Measurements from ENCODE around the gene TRPM3.

The TRPM3 gene

GRCh38 chr9:70617033-70617828 is 504.2 kb downstream of the TRPM3 start:
- H3K36me3 ChIP-seq (ENCODE audit: control insufficient read depth in 1 of 2, insufficient read depth in 2 of 2, low read length in 2 of 2) = no peaks in the 10 kb centered on the region
- H3K4me1 ChIP-seq (ENCODE audit: control insufficient read depth in 1 of 2, insufficient read depth in 2 of 2, low read length in 2 of 2) = peaks cover 0 to 13% of the 10 kb centered on the region in 2 donors
- no peak overlapping the region for H3K27ac ChIP-seq (ENCODE audit: low read length)

GRCh38 chr9:70616228-70616990 is 505.0 kb downstream of the TRPM3 start:
- Histone ChIP-seq H3K9me3 (ENCODE audit: control insufficient read depth in 1 of 2, low read length in 2 of 2) (no peaks in the 10 kb centered on the region), H3K36me3 (ENCODE audit: control insufficient read depth in 1 of 2, insufficient read depth in 2 of 2, low read length in 2 of 2) (no peaks in the 10 kb centered on the region), H3K27ac (ENCODE audit: low read length) (no peak overlapping the region), H3K27me3 (ENCODE audit: low read depth, low read length) (no peaks in the 10 kb centered on the region), H3K4me3 (ENCODE audit: low read depth in 1 of 2, low read length in 2 of 2) (no peak overlapping the region), H3K4me1 (ENCODE audit: control insufficient read depth in 1 of 2, insufficient read depth in 2 of 2, low read length in 2 of 2) (peaks cover 0 to 13% of the 10 kb centered on the region in 2 donors)

More at GRCh38 chr9:70617033-70617828, 504.2 kb downstream of the TRPM3 start:
- no peaks in the 10 kb centered on the region for H3K9me3 ChIP-seq (ENCODE audit: control insufficient read depth in 1 of 2, low read length in 2 of 2)
- H3K27me3 ChIP-seq (ENCODE audit: low read depth, low read length) = no peaks in the 10 kb centered on the region
- no peak overlapping the region for H3K4me3 ChIP-seq (ENCODE audit: low read depth in 1 of 2, low read length in 2 of 2)

- no peaks in the 10 kb centered on the region for H3K9me3 ChIP-seq (ENCODE audit: control insufficient read depth in 1 of 2, low read length in 2 of 2)
- H3K4me3 ChIP-seq (ENCODE audit: low read depth in 1 of 2, low read length in 2 of 2) = no peak overlapping the region
- no peaks in the 10 kb centered on the region for H3K36me3 ChIP-seq (ENCODE audit: control insufficient read depth in 1 of 2, insufficient read depth in 2 of 2, low read length in 2 of 2)
- peaks cover 0 to 13% of the 10 kb centered on the region in 2 donors for H3K4me1 ChIP-seq (ENCODE audit: control insufficient read depth in 1 of 2, insufficient read depth in 2 of 2, low read length in 2 of 2)
- H3K27me3 ChIP-seq (ENCODE audit: low read depth, low read length) = no peaks in the 10 kb centered on the region
- H3K27ac ChIP-seq (ENCODE audit: low read length) = no peak overlapping the region
Observed at GRCh38 chr9:70615464-70616138, 505.8 kb downstream of the TRPM3 start.

- Histone ChIP-seq H3K27ac (ENCODE audit: low read length) (no peak overlapping the region), H3K4me3 (ENCODE audit: low read depth in 1 of 2, low read length in 2 of 2) (no peak overlapping the region), H3K4me1 (ENCODE audit: control insufficient read depth in 1 of 2, insufficient read depth in 2 of 2, low read length in 2 of 2) (peaks cover 0 to 13% of the 10 kb centered on the region in 2 donors)
Observed at GRCh38 chr9:70614786-70615463, 506.5 kb downstream of the TRPM3 start.

GRCh38 chr9:70613024-70613768 is 508.2 kb downstream of the TRPM3 start:
- no peak overlapping the region for H3K27ac ChIP-seq (ENCODE audit: low read length)
- peaks cover 0 to 13% of the 10 kb centered on the region in 2 donors for H3K4me1 ChIP-seq (ENCODE audit: control insufficient read depth in 1 of 2, insufficient read depth in 2 of 2, low read length in 2 of 2)

More at GRCh38 chr9:70614786-70615463, 506.5 kb downstream of the TRPM3 start:
- no peaks in the 10 kb centered on the region for H3K36me3 ChIP-seq (ENCODE audit: control insufficient read depth in 1 of 2, insufficient read depth in 2 of 2, low read length in 2 of 2)
- H3K27me3 ChIP-seq (ENCODE audit: low read depth, low read length) = no peaks in the 10 kb centered on the region
- H3K9me3 ChIP-seq (ENCODE audit: control insufficient read depth in 1 of 2, low read length in 2 of 2) = no peaks in the 10 kb centered on the region

GRCh38 chr9:70610287-70610644 is 511.2 kb downstream of the TRPM3 start:
- H3K4me1 ChIP-seq (ENCODE audit: control insufficient read depth in 1 of 2, insufficient read depth in 2 of 2, low read length in 2 of 2) = peaks cover 0 to 10% of the 10 kb centered on the region in 2 donors
- no peak overlapping the region for H3K4me3 ChIP-seq (ENCODE audit: low read depth in 1 of 2, low read length in 2 of 2)
- H3K9me3 ChIP-seq (ENCODE audit: control insufficient read depth in 1 of 2, low read length in 2 of 2) = no peaks in the 10 kb centered on the region
- H3K27ac ChIP-seq (ENCODE audit: low read length) = no peak overlapping the region
- H3K36me3 ChIP-seq (ENCODE audit: control insufficient read depth in 1 of 2, insufficient read depth in 2 of 2, low read length in 2 of 2) = no peaks in the 10 kb centered on the region
- H3K27me3 ChIP-seq (ENCODE audit: low read depth, low read length) = no peaks in the 10 kb centered on the region

More at GRCh38 chr9:70613024-70613768, 508.2 kb downstream of the TRPM3 start:
- no peak overlapping the region for H3K4me3 ChIP-seq (ENCODE audit: low read depth in 1 of 2, low read length in 2 of 2)
- H3K36me3 ChIP-seq (ENCODE audit: control insufficient read depth in 1 of 2, insufficient read depth in 2 of 2, low read length in 2 of 2) = no peaks in the 10 kb centered on the region
- no peaks in the 10 kb centered on the region for H3K27me3 ChIP-seq (ENCODE audit: low read depth, low read length)
- H3K9me3 ChIP-seq (ENCODE audit: control insufficient read depth in 1 of 2, low read length in 2 of 2) = no peaks in the 10 kb centered on the region

GRCh38 chr9:70609542-70610286 is 511.7 kb downstream of the TRPM3 start:
- Histone ChIP-seq H3K36me3 (ENCODE audit: control insufficient read depth in 1 of 2, insufficient read depth in 2 of 2, low read length in 2 of 2) (no peaks in the 10 kb centered on the region), H3K9me3 (ENCODE audit: control insufficient read depth in 1 of 2, low read length in 2 of 2) (no peaks in the 10 kb centered on the region), H3K27me3 (ENCODE audit: low read depth, low read length) (no peaks in the 10 kb centered on the region), H3K27ac (ENCODE audit: low read length) (no peak overlapping the region), H3K4me1 (ENCODE audit: control insufficient read depth in 1 of 2, insufficient read depth in 2 of 2, low read length in 2 of 2) (peaks cover 0 to 5% of the 10 kb centered on the region in 2 donors), H3K4me3 (ENCODE audit: low read depth in 1 of 2, low read length in 2 of 2) (no peak overlapping the region)

GRCh38 chr9:70609011-70609410 is 512.4 kb downstream of the TRPM3 start:
- Histone ChIP-seq H3K36me3 (ENCODE audit: control insufficient read depth in 1 of 2, insufficient read depth in 2 of 2, low read length in 2 of 2) (no peaks in the 10 kb centered on the region), H3K4me1 (ENCODE audit: control insufficient read depth in 1 of 2, insufficient read depth in 2 of 2, low read length in 2 of 2) (no peaks in the 10 kb centered on the region), H3K27ac (ENCODE audit: low read length) (no peak overlapping the region)

GRCh38 chr9:70607926-70608325 is 513.5 kb downstream of the TRPM3 start:
- H3K27me3 ChIP-seq (ENCODE audit: low read depth, low read length) = no peaks in the 10 kb centered on the region
- H3K27ac ChIP-seq (ENCODE audit: low read length) = no peak overlapping the region
- H3K36me3 ChIP-seq (ENCODE audit: control insufficient read depth in 1 of 2, insufficient read depth in 2 of 2, low read length in 2 of 2) = no peaks in the 10 kb centered on the region
- no peaks in the 10 kb centered on the region for H3K9me3 ChIP-seq (ENCODE audit: control insufficient read depth in 1 of 2, low read length in 2 of 2)
- no peak overlapping the region for H3K4me3 ChIP-seq (ENCODE audit: low read depth in 1 of 2, low read length in 2 of 2)
- no peaks in the 10 kb centered on the region for H3K4me1 ChIP-seq (ENCODE audit: control insufficient read depth in 1 of 2, insufficient read depth in 2 of 2, low read length in 2 of 2)

More at GRCh38 chr9:70609011-70609410, 512.4 kb downstream of the TRPM3 start:
- H3K27me3 ChIP-seq (ENCODE audit: low read depth, low read length) = no peaks in the 10 kb centered on the region
- H3K4me3 ChIP-seq (ENCODE audit: low read depth in 1 of 2, low read length in 2 of 2) = no peak overlapping the region
- no peaks in the 10 kb centered on the region for H3K9me3 ChIP-seq (ENCODE audit: control insufficient read depth in 1 of 2, low read length in 2 of 2)

GRCh38 chr9:70607329-70607728 is 514.1 kb downstream of the TRPM3 start:
- peaks cover 0 to under 1% of the 10 kb centered on the region in 2 donors for H3K36me3 ChIP-seq (ENCODE audit: control insufficient read depth in 1 of 2, insufficient read depth in 2 of 2, low read length in 2 of 2)
- H3K9me3 ChIP-seq (ENCODE audit: control insufficient read depth in 1 of 2, low read length in 2 of 2) = no peaks in the 10 kb centered on the region
- H3K27me3 ChIP-seq (ENCODE audit: low read depth, low read length) = no peaks in the 10 kb centered on the region
- no peak overlapping the region for H3K27ac ChIP-seq (ENCODE audit: low read length)
- H3K4me1 ChIP-seq (ENCODE audit: control insufficient read depth in 1 of 2, insufficient read depth in 2 of 2, low read length in 2 of 2) = peaks cover 0 to under 1% of the 10 kb centered on the region in 2 donors
- no peak overlapping the region for H3K4me3 ChIP-seq (ENCODE audit: low read depth in 1 of 2, low read length in 2 of 2)

Measured in muscle layer of duodenum (tissue), 2 donors.